ENCODE data around the gene GPR17.
A peak's percentile ranks its signal among the peaks of the same experiment; 100 is the strongest.

The GPR17 gene

GRCh38 chr2:127640082-127641072, 5.6 kb upstream of the GPR17 start:
- no peaks in the 10 kb centered on the region for H3K27me3 ChIP-seq (ENCODE audit: low read depth, low read length)
- H3K79me2 ChIP-seq (ENCODE audit: low read length) = no peaks in the 10 kb centered on the region
- H3K9me3 ChIP-seq (ENCODE audit: insufficient read depth, low read length) = no peaks in the 10 kb centered on the region
- no peaks in the 10 kb centered on the region for H3K36me3 ChIP-seq (replicated peaks; ENCODE audit: low read depth, low read length)
- peak overlapping the region; percentile 94 for H2AFZ ChIP-seq (ENCODE audit: low read depth, low read length)
- H3K4me1 ChIP-seq (ENCODE audit: low read length) = peaks cover 19% of the 10 kb centered on the region
- H3K27ac ChIP-seq (ENCODE audit: low read length) = no peak overlapping the region
- TF ChIP-seq CTCF (IDR thresholded peaks at IDR 0.05; ENCODE audit: low read depth, low read length) (peak; percentile 44), EZH2phosphoT487 (IDR thresholded peaks at IDR 0.05; ENCODE audit: low read depth) (no peak)
- no peak overlapping the region for H3K4me2 ChIP-seq (ENCODE audit: low read length)
- H3K4me3 ChIP-seq (ENCODE audit: low read length) = no peak overlapping the region
- no peaks in the 10 kb centered on the region for H4K20me1 ChIP-seq (ENCODE audit: insufficient read depth, low read length)
- peak overlapping the region; percentile 10; the same call in 1 of the 2 replicates for H3K9ac ChIP-seq (ENCODE audit: low read length)

- H3K4me2 ChIP-seq (ENCODE audit: low read length) = no peak overlapping the region
- H2AFZ ChIP-seq (ENCODE audit: low read depth, low read length) = no peak overlapping the region
- no peak overlapping the region for H3K4me3 ChIP-seq (ENCODE audit: low read length)
- H3K36me3 ChIP-seq (replicated peaks; ENCODE audit: low read depth, low read length) = no peaks in the 10 kb centered on the region
- H3K9me3 ChIP-seq (ENCODE audit: insufficient read depth, low read length) = no peaks in the 10 kb centered on the region
- no peak for TF ChIP-seq CTCF (IDR thresholded peaks at IDR 0.05; ENCODE audit: low read depth, low read length)
- TF ChIP-seq EZH2phosphoT487 (IDR thresholded peaks at IDR 0.05; ENCODE audit: low read depth) = no peak
- H3K79me2 ChIP-seq (ENCODE audit: low read length) = no peaks in the 10 kb centered on the region
- no peaks in the 10 kb centered on the region for H4K20me1 ChIP-seq (ENCODE audit: insufficient read depth, low read length)
- no peak overlapping the region for H3K9ac ChIP-seq (ENCODE audit: low read length)
- H3K4me1 ChIP-seq (ENCODE audit: low read length) = peaks cover 19% of the 10 kb centered on the region
- H3K27me3 ChIP-seq (ENCODE audit: low read depth, low read length) = no peaks in the 10 kb centered on the region
- no peak overlapping the region for H3K27ac ChIP-seq (ENCODE audit: low read length)
These were observed 4.8 kb upstream of the GPR17 start for GRCh38 chr2:127641133-127641532.

- Histone ChIP-seq H3K79me2 (ENCODE audit: low read length) (no peaks in the 10 kb centered on the region), H3K9ac (ENCODE audit: low read length) (no peak overlapping the region), H3K36me3 (replicated peaks; ENCODE audit: low read depth, low read length) (no peaks in the 10 kb centered on the region), H3K27ac (ENCODE audit: low read length) (no peak overlapping the region), H2AFZ (ENCODE audit: low read depth, low read length) (no peak overlapping the region), H3K27me3 (ENCODE audit: low read depth, low read length) (no peaks in the 10 kb centered on the region), H3K4me3 (ENCODE audit: low read length) (no peak overlapping the region), H3K4me1 (ENCODE audit: low read length) (peaks cover 19% of the 10 kb centered on the region), H4K20me1 (ENCODE audit: insufficient read depth, low read length) (no peaks in the 10 kb centered on the region), H3K9me3 (ENCODE audit: insufficient read depth, low read length) (no peaks in the 10 kb centered on the region), H3K4me2 (ENCODE audit: low read length) (no peak overlapping the region)
- TF ChIP-seq EZH2phosphoT487 (IDR thresholded peaks at IDR 0.05; ENCODE audit: low read depth) (no peak), CTCF (IDR thresholded peaks at IDR 0.05; ENCODE audit: low read depth, low read length) (no peak)
These were observed 4.0 kb upstream of the GPR17 start for GRCh38 chr2:127641846-127642507.

Data from OCI-LY3 (cell line).